Transverse colon (tissue), 4 donors: ENCODE measurements around the gene NUDT13. TPM values are rescaled to one million over a fixed set of nuclear protein-coding genes. Genes with fewer than 3 reads are reported as not detected.
"Not testable (repeated sequence)": the region's sequence is repeated elsewhere in the genome, so short reads cannot be mapped to it uniquely, and the experiment has no call there.

ENCODE experiments used
- DNase-seq: peaks from one replicate; pipeline ENCODE4 v3.0.0-alpha.2; 2019
- H3K27ac ChIP-seq, 4 donors: fragments of 200-600 bp; sonication (generic); 2 replicates each; pipeline ENCODE4 v1.5.1; 2016 to 2018; ENCODE audit warnings: inconsistent platforms in 4 of 4
- H3K27me3 ChIP-seq: fragments of 200-600 bp; sonication (generic); 2 replicates; pipeline ENCODE4 v1.5.1; 2017; ENCODE audit warnings: inconsistent platforms
- H3K36me3 ChIP-seq, 4 donors: fragments of 200-600 bp; sonication (generic); 2 replicates each; pipeline ENCODE4 v1.5.1; 2017 to 2019; ENCODE audit warnings: inconsistent platforms in 4 of 4
- H3K4me1 ChIP-seq, 4 donors: fragments of 200-600 bp; sonication (generic); 2 replicates each; pipeline ENCODE4 v1.5.1; 2017 to 2020; ENCODE audit warnings: inconsistent platforms in 4 of 4
- H3K4me3 ChIP-seq, 4 donors: fragments of 200-600 bp; sonication (generic); 1 replicate in 1 of 4; 2 replicates in 3 of 4; pipeline versions ENCODE4 v1.5.1 to v1.6.1; 2017 to 2019; ENCODE audit warnings: inconsistent platforms in 4 of 4
- H3K9me3 ChIP-seq, 2 donors: fragments of 200-600 bp; sonication (generic); 2 replicates each; pipeline ENCODE4 v1.5.1; 2017 to 2019; ENCODE audit warnings: inconsistent platforms in 2 of 2
- CTCF ChIP-seq, 5 experiments: fragments of 200-600 bp in 3 of 5; fragments of 450-650 bp in 2 of 5; sonication (generic) in 3 of 5; IDR thresholded peaks; 1 replicate in 2 of 5; 2 replicates in 3 of 5; pipeline ENCODE4 v1.5.1; 2016 to 2017; ENCODE audit warnings: antibody characterized with exemption in 5 of 5, inconsistent platforms in 3 of 5, mild to moderate bottlenecking in 2 of 5, moderate library complexity in 1 of 5
- EP300 ChIP-seq: sonication (generic); formaldehyde crosslinking; IDR thresholded peaks from one replicate; pipeline ENCODE4 v1.6.1; 2017; ENCODE audit warnings: antibody characterized with exemption, low read depth
- POLR2A ChIP-seq: fragments of 450-650 bp; IDR thresholded peaks from one replicate; pipeline ENCODE4 v1.6.1; 2016; ENCODE audit warnings: antibody characterized with exemption, mild to moderate bottlenecking, moderate library complexity
- POLR2AphosphoS5 ChIP-seq, 3 donors: sonication (generic); formaldehyde crosslinking; IDR thresholded peaks; one replicate each; pipeline ENCODE4 v1.6.1; 2016; ENCODE audit warnings: antibody characterized with exemption in 3 of 3
- WGBS, 2 donors: methylation state at CpG; one replicate each; pipeline ENCODE4 v1.1.5; 2018; ENCODE audit warnings: low coverage in 1 of 2; 5-methylcytosine and 5-hydroxymethylcytosine counted together
- in situ Hi-C, 4 donors: fragments of 200-750 bp; cut with MboI; loops; one replicate each; pipeline versions ENCODE4 v1.15.0 to v1.15.1; 2017; ENCODE audit warnings: low sequenced_read_pairs in 3 of 4, low pct_ligation_motif_present in 1 of 4, low pct_unique_long_range_greater_than_20kb in 1 of 4
- intact Hi-C: fragments of 100-400 bp; cut with DNase I; formaldehyde crosslinking; loops from one replicate; pipeline ENCODE4 v1.15.1; 2023; ENCODE audit warnings: low total_unique reads
- total RNA-seq, 4 donors: library from RNA; depleted of rRNA; stranded (reverse); fragments of >200 nt; gene quantifications; one replicate each; pipeline ENCODE4 v1.1.0, GENCODE V29; 2016

Gene NUDT13
- total RNA-seq, 4 donors from 2014 or later: 1.00 to 25.1 (median 4.6) TPM

- Histone ChIP-seq H3K27me3 (no peaks in the 10 kb centered on the region), H3K36me3 (peaks cover 0 to 84% (median 40%) of the 10 kb centered on the region in 4 donors), H3K9me3 (no peaks in the 10 kb centered on the region), H3K4me3 (no peak overlapping the region), H3K4me1 (no peaks in the 10 kb centered on the region), H3K27ac (no peak overlapping the region)
- 83 to 88% methylated on average over 3 of the region's 3 CpGs for WGBS, 2 donors
- no peak for TF ChIP-seq POLR2A
- no peak for TF ChIP-seq POLR2AphosphoS5 (IDR thresholded peaks at IDR 0.05)
- no peak for TF ChIP-seq CTCF (IDR thresholded peaks at IDR 0.05)
- no peak for TF ChIP-seq EP300
- DNase-seq: no peak
- intact Hi-C loops: no loop called here
- in situ Hi-C loops: no loop called here
Observed at GRCh38 chr10:73141603-73142002, 31.3 kb downstream of the NUDT13 start.

GRCh38 chr10:73150633-73151413 is 40.6 kb downstream of the NUDT13 start:
- H3K27ac ChIP-seq, intact Hi-C loops, H3K9me3 ChIP-seq, DNase-seq, H3K4me1 ChIP-seq, H3K27me3 ChIP-seq, H3K4me3 ChIP-seq: not testable (repeated sequence)
- 99% methylated on average over 7 of the region's 8 CpGs; no CpG with 5 or more reads in 1 of the 2 donors for WGBS, 2 donors
- peaks cover 0 to 69% (median 26%) of the 10 kb centered on the region in 4 donors for H3K36me3 ChIP-seq
- in situ Hi-C loops: loop anchor here in 1 of 4 donors (25.0 kb wide), 1 partner anchor 789 kb away; the partner anchor contains the start of gene DNAJB12

- intact Hi-C loops: no loop called here
- in situ Hi-C loops: loop anchor here in 1 of 4 donors (25.0 kb wide), 1 partner anchor 790 kb away; the partner anchor contains the start of gene DNAJB12
- no peaks in the 10 kb centered on the region for H3K9me3 ChIP-seq
- no peak overlapping the region for H3K27ac ChIP-seq
- H3K4me3 ChIP-seq: no peak overlapping the region
- WGBS, 2 donors: 93 to 100% methylated on average over 1 to 3 of the region's 3 CpGs
- no peak for DNase-seq
- no peaks in the 10 kb centered on the region for H3K4me1 ChIP-seq
- H3K27me3 ChIP-seq: no peaks in the 10 kb centered on the region
- TF ChIP-seq POLR2A: no peak
- TF ChIP-seq CTCF (IDR thresholded peaks at IDR 0.05): no peak
- TF ChIP-seq POLR2AphosphoS5 (IDR thresholded peaks at IDR 0.05): no peak
- TF ChIP-seq EP300: no peak
- peaks cover 0 to 67% (median 20%) of the 10 kb centered on the region in 4 donors for H3K36me3 ChIP-seq
Observed at GRCh38 chr10:73152009-73152408, 41.8 kb downstream of the NUDT13 start.

- in situ Hi-C loops (loop anchor here in 2 of 4 donors (5.0 to 25.0 kb wide), 2 partner anchors 59 to 794 kb away; partner anchors contain the start of genes DNAJB12 (in 1 of the 2) and P4HA1 (in 1 of the 2)), intact Hi-C loops (no loop called here)
- DNase-seq: no peak
- no peak overlapping the region for H3K4me3 ChIP-seq
- TF ChIP-seq CTCF (IDR thresholded peaks at IDR 0.05): no peak
- no peak for TF ChIP-seq POLR2AphosphoS5 (IDR thresholded peaks at IDR 0.05)
- no peak for TF ChIP-seq POLR2A
- no peak for TF ChIP-seq EP300
- 79 to 96% methylated on average over 3 of the region's 3 CpGs for WGBS, 2 donors
- H3K36me3 ChIP-seq: peaks cover 0 to 61% (median 16%) of the 10 kb centered on the region in 4 donors
- no peaks in the 10 kb centered on the region for H3K27me3 ChIP-seq
- no peaks in the 10 kb centered on the region for H3K9me3 ChIP-seq
- H3K4me1 ChIP-seq: peaks cover 0 to 5% (median 0%) of the 10 kb centered on the region in 4 donors
- H3K27ac ChIP-seq: no peak overlapping the region
Observed at GRCh38 chr10:73156054-73156453, 45.8 kb downstream of the NUDT13 start.
